ENCODE results near the gene TSPAN33. TPM values are rescaled to one million over a fixed set of nuclear protein-coding genes. Genes with fewer than 3 reads are reported as not detected.
"Not testable (repeated sequence)": the region's sequence is repeated elsewhere in the genome, so short reads cannot be mapped to it uniquely, and the experiment has no call there.

TSPAN33 gene
- total and polyA plus RNA-seq, 2 of the 13 experiments (the other 11 are each of a cell fraction or from before 2014, with no cell fraction given): 15.3 to 16.5 TPM

DNA sequence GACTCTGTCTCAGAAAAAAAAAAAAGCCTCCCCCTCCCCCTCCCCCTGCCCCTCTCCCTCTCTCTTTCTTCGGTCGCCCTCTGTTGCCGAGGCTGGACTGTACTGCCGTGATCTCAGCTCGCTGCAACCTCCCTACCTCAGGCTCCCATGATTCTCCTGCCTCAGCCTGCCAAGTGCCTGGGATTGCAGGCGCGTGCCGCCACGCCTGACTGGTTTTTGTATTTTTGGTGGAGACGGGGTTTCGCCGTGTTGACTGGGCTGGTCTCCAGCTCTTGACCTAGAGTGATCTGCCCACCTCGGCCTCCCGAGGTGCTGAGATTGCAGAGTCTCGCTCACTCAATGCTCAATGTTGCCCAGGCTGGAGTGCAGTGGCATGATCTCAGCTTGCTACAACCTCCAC, 71.2 kb downstream of the TSPAN33 start:
- H3K27ac ChIP-seq (ENCODE audit: extremely low read length, insufficient read depth, low read length); H2AFZ ChIP-seq (ENCODE audit: low read length); H3K79me2 ChIP-seq (ENCODE audit: insufficient read depth, low read length); POLR2A ChIA-PET; H3K4me3 ChIP-seq (replicated peaks in 1 of 3; ENCODE audit: insufficient read depth in 1 of 3, low read depth in 2 of 3, low read length in 3 of 3); ATAC-seq; H3K4me2 ChIP-seq (ENCODE audit: low read depth, low read length); BruUV-seq (replicated peaks); FAIRE-seq; CTCF ChIA-PET (ENCODE audit: low intra/inter-chr PET ratio, low total read pairs); H3K9ac ChIP-seq (ENCODE audit: insufficient read depth, low read depth, low read length); H3K27me3 ChIP-seq (ENCODE audit: control insufficient read depth in 1 of 2, insufficient read depth in 2 of 2, low read length in 2 of 2); DNase-seq (ENCODE audit: low spot score); H4K20me1 ChIP-seq (ENCODE audit: insufficient read depth, low read length); H3K9me3 ChIP-seq (ENCODE audit: low read length): not testable (repeated sequence)
- WGBS (ENCODE audit: low lambda C conversion rate): 98% methylated on average over 15 of the region's 15 CpGs
- Histone ChIP-seq H3K4me1 (ENCODE audit: insufficient read depth, low read length) (peaks cover 27% of the 10 kb centered on the region), H3K36me3 (replicated peaks in 1 of 2; ENCODE audit: control insufficient read depth in 1 of 2, insufficient read depth in 2 of 2, low read length in 2 of 2) (peaks cover 5 to 11% of the 10 kb centered on the region in 2 experiments; a peak in 4 of 5 replicates)
- intact Hi-C loops (cut with micrococcal nuclease; ENCODE audit: unreplicated experiment): loop anchor here (2.0 kb wide), 1 partner anchor 125 kb away; no protein-coding TSS in a partner anchor
- in situ Hi-C loops (cut with HindIII; ENCODE audit: extremely low pct_ligation_motif_present, low pct_unique_long_range_greater_than_20kb): loop anchor here (5.0 kb wide), 1 partner anchor 82 kb away; no protein-coding TSS in a partner anchor

DNA sequence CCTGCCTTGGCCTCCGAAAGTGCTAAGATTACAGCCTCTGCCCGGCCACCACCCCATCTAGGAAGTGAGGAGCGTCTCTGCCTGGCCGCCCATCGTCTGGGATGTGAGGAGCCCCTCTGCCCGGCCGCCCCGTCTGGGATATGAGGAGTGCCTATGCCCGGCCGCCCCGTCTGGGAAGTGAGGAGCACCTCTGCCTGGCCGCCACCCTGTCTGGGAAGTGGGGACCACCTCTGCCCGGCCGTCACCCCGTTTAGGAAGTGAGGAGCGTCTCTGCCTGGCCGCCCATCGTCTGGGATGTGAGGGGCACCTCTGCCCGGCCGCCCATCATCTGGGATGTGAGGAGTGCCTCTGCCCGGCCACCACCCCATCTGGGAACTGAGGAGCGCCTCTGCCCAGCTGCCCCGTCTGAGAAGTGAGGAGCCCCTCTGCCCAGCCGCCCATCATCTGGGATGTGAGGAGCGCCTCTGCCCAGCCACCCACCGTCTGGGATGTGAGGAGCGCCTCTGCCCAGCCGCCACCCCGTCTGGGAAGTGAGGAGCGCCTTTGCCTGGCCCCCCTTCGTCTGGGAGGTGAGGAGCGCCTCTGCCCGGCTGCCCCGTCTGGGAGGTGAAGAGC, 71.7 kb downstream of the TSPAN33 start:
- TF ChIP-seq, protein P1, sequence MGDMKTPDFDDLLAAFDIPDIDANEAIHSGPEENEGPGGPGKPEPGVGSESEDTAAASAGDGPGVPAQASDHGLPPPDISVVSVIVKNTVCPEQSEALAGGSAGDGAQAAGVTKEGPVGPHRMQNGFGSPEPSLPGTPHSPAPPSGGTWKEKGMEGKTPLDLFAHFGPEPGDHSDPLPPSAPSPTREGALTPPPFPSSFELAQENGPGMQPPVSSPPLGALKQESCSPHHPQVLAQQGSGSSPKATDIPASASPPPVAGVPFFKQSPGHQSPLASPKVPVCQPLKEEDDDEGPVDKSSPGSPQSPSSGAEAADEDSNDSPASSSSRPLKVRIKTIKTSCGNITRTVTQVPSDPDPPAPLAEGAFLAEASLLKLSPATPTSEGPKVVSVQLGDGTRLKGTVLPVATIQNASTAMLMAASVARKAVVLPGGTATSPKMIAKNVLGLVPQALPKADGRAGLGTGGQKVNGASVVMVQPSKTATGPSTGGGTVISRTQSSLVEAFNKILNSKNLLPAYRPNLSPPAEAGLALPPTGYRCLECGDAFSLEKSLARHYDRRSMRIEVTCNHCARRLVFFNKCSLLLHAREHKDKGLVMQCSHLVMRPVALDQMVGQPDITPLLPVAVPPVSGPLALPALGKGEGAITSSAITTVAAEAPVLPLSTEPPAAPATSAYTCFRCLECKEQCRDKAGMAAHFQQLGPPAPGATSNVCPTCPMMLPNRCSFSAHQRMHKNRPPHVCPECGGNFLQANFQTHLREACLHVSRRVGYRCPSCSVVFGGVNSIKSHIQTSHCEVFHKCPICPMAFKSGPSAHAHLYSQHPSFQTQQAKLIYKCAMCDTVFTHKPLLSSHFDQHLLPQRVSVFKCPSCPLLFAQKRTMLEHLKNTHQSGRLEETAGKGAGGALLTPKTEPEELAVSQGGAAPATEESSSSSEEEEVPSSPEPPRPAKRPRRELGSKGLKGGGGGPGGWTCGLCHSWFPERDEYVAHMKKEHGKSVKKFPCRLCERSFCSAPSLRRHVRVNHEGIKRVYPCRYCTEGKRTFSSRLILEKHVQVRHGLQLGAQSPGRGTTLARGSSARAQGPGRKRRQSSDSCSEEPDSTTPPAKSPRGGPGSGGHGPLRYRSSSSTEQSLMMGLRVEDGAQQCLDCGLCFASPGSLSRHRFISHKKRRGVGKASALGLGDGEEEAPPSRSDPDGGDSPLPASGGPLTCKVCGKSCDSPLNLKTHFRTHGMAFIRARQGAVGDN (CRISPR knock-in tag; IDR thresholded peaks at IDR 0.05): peak; percentile 49; the same call in 1 of the 2 replicates
- ATAC-seq; FAIRE-seq; H3K27ac ChIP-seq (ENCODE audit: extremely low read length, insufficient read depth, low read length); H3K4me2 ChIP-seq (ENCODE audit: low read depth, low read length); CTCF ChIA-PET (ENCODE audit: low intra/inter-chr PET ratio, low total read pairs); H3K9ac ChIP-seq (ENCODE audit: insufficient read depth, low read depth, low read length); DNase-seq (ENCODE audit: low spot score); H3K27me3 ChIP-seq (ENCODE audit: control insufficient read depth in 1 of 2, insufficient read depth in 2 of 2, low read length in 2 of 2); H4K20me1 ChIP-seq (ENCODE audit: insufficient read depth, low read length); POLR2A ChIA-PET; intact Hi-C loops (cut with micrococcal nuclease; ENCODE audit: unreplicated experiment); H3K79me2 ChIP-seq (ENCODE audit: insufficient read depth, low read length); H3K4me3 ChIP-seq (replicated peaks in 1 of 3; ENCODE audit: insufficient read depth in 1 of 3, low read depth in 2 of 3, low read length in 3 of 3); H2AFZ ChIP-seq (ENCODE audit: low read length); H3K9me3 ChIP-seq (ENCODE audit: low read length); BruUV-seq (replicated peaks); H3K36me3 ChIP-seq (replicated peaks in 1 of 2; ENCODE audit: control insufficient read depth in 1 of 2, insufficient read depth in 2 of 2, low read length in 2 of 2): not testable (repeated sequence)
- peaks cover 27% of the 10 kb centered on the region for H3K4me1 ChIP-seq (ENCODE audit: insufficient read depth, low read length)
- 84% methylated on average over 8 of the region's 34 CpGs for whole genome bisulfite sequencing (ENCODE audit: low lambda C conversion rate)
- in situ Hi-C loops (cut with HindIII; ENCODE audit: extremely low pct_ligation_motif_present, low pct_unique_long_range_greater_than_20kb): loop anchor here (5.0 kb wide), 1 partner anchor 81 kb away; no protein-coding TSS in a partner anchor

All from HepG2 (cell line).